Neural cell (in vitro differentiated cells): ENCODE results near the gene SYP. TPM values are rescaled to one million over a fixed set of nuclear protein-coding genes. Genes with fewer than 3 reads are reported as not detected.

ENCODE experiments used
- H2AFZ ChIP-seq: fragments of 200-600, 300-800 bp; sonication (generic), shearing (Covaris generic); 2 replicates; pipeline ENCODE4 v1.6.0; 2014; ENCODE audit warnings: low read depth, mild to moderate bottlenecking, antibody characterized with exemption, low read length, moderate library complexity
- H3F3A ChIP-seq: fragments of 200-600 bp; shearing (Covaris generic); 2 replicates; pipeline ENCODE4 v1.6.1; 2016; ENCODE audit warnings: mild to moderate bottlenecking, moderate library complexity, mixed read lengths, antibody characterized with exemption, low read length; ENCODE audit not compliant: insufficient read depth, poor library complexity, severe bottlenecking
- H3K27ac ChIP-seq: fragments of 200-600, 300-800 bp; sonication (generic), shearing (Covaris generic); 2 replicates; pipeline ENCODE4 v1.5.1; 2014; ENCODE audit warnings: mild to moderate bottlenecking, low read length, moderate library complexity
- H3K27me3 ChIP-seq: fragments of 300-800, 200-600 bp; sonication (generic), shearing (Covaris generic); 2 replicates; pipeline ENCODE4 v1.6.0; 2014; ENCODE audit warnings: mild to moderate bottlenecking, low read depth, low read length, moderate library complexity; ENCODE audit not compliant: insufficient read depth
- H3K36me3 ChIP-seq: fragments of 300-800, 200-600 bp; sonication (generic), shearing (Covaris generic); 2 replicates; pipeline ENCODE4 v1.5.1; 2014; ENCODE audit warnings: mild to moderate bottlenecking, antibody characterized with exemption, low read length, moderate library complexity; ENCODE audit not compliant: insufficient read depth
- H3K4me2 ChIP-seq: fragments of 300-800, 200-600 bp; sonication (generic), shearing (Covaris generic); 2 replicates; pipeline ENCODE4 v1.6.0; 2014; ENCODE audit warnings: mild to moderate bottlenecking, low read length
- H3K4me3 ChIP-seq: fragments of 300-800, 200-600 bp; sonication (generic), shearing (Covaris generic); 2 replicates; pipeline ENCODE4 v1.5.1; 2014; ENCODE audit warnings: mild to moderate bottlenecking, low read length, moderate library complexity
- H3K79me2 ChIP-seq: fragments of 200-600 bp; shearing (Covaris generic); replicated peaks from 2 replicates; pipeline ENCODE4 v1.6.0; 2014; ENCODE audit warnings: mild to moderate bottlenecking, low read length, moderate library complexity; ENCODE audit not compliant: insufficient read depth
- H3K9ac ChIP-seq: fragments of 300-800, 200-600 bp; sonication (generic), shearing (Covaris generic); 2 replicates; pipeline ENCODE4 v1.6.1; 2016; ENCODE audit warnings: mild to moderate bottlenecking, low read length, mixed read lengths
- H3K9me2 ChIP-seq: fragments of 200-600 bp; shearing (Covaris generic); 2 replicates; pipeline ENCODE4 v1.6.1; 2016; ENCODE audit warnings: mild to moderate bottlenecking, low read length, mixed read lengths; ENCODE audit not compliant: insufficient read depth
- H3K9me3 ChIP-seq: fragments of 200-600, 300-800 bp; sonication (generic), shearing (Covaris generic); 2 replicates; pipeline ENCODE4 v1.6.1; 2016; ENCODE audit warnings: mild to moderate bottlenecking, mixed run types, low read length, moderate library complexity, mixed read lengths
- H4K20me1 ChIP-seq: fragments of 200-600 bp; shearing (Covaris generic); 2 replicates; pipeline ENCODE4 v1.6.1; 2016; ENCODE audit warnings: mild to moderate bottlenecking, mixed run types; ENCODE audit not compliant: insufficient read depth
- EP300 ChIP-seq: fragments of 450-650 bp; conservative IDR thresholded peaks from 2 replicates; pipeline ENCODE4 v1.6.1; 2014; ENCODE audit warnings: antibody characterized with exemption, mild to moderate bottlenecking, moderate library complexity; ENCODE audit not compliant: poor library complexity, severe bottlenecking
- EZH2 ChIP-seq: fragments of 200-600, 300-800 bp; shearing (Covaris generic), sonication (generic); IDR thresholded peaks from 2 replicates; pipeline ENCODE4 v1.6.1; 2014; ENCODE audit warnings: antibody characterized with exemption, low read length, borderline replicate concordance, mild to moderate bottlenecking; ENCODE audit not compliant: insufficient read depth, poor library complexity, severe bottlenecking
- MXI1 ChIP-seq: fragments of 450-650 bp; conservative IDR thresholded peaks from 2 replicates; pipeline ENCODE4 v1.6.1; 2014; ENCODE audit warnings: antibody characterized with exemption, mild to moderate bottlenecking; ENCODE audit not compliant: poor library complexity, severe bottlenecking
- POLR2AphosphoS5 ChIP-seq: IDR thresholded peaks from 2 replicates; pipeline ENCODE4 v1.6.1; 2012
- RAD21 ChIP-seq: fragments of 450-650 bp; conservative IDR thresholded peaks from 2 replicates; pipeline ENCODE4 v1.6.1; 2014; ENCODE audit warnings: antibody characterized with exemption, mild to moderate bottlenecking, moderate library complexity
- SMC3 ChIP-seq: fragments of 450-650 bp; conservative IDR thresholded peaks from 2 replicates; pipeline ENCODE4 v1.6.1; 2014; ENCODE audit warnings: antibody characterized with exemption, mild to moderate bottlenecking, moderate library complexity; ENCODE audit not compliant: poor library complexity
- TAF1 ChIP-seq: IDR thresholded peaks from 2 replicates; pipeline ENCODE4 v1.6.1; 2012; ENCODE audit warnings: low read depth
- polyA plus RNA-seq: library from polyadenylated mRNA; depleted of rRNA; stranded (reverse); fragments of >200 nt; gene quantifications from 2 replicates; pipeline ENCODE4 v1.2.3, GENCODE V29; 2014
- TF ChIP-seq, protein P1 (sequence below): IDR thresholded peaks from 2 replicates; pipeline ENCODE4 v1.6.1; 2012; ENCODE audit warnings: borderline replicate concordance
- TF ChIP-seq, protein P2 (sequence below): fragments of 450-650 bp; IDR thresholded peaks from 2 replicates; pipeline ENCODE4 v1.5.1; 2014; ENCODE audit warnings: antibody characterized with exemption, mild to moderate bottlenecking, moderate library complexity; ENCODE audit not compliant: poor library complexity, severe bottlenecking

Gene SYP
- polyA plus RNA-seq, 1 donor from 2014 or later, result 240 TPM

DNA sequence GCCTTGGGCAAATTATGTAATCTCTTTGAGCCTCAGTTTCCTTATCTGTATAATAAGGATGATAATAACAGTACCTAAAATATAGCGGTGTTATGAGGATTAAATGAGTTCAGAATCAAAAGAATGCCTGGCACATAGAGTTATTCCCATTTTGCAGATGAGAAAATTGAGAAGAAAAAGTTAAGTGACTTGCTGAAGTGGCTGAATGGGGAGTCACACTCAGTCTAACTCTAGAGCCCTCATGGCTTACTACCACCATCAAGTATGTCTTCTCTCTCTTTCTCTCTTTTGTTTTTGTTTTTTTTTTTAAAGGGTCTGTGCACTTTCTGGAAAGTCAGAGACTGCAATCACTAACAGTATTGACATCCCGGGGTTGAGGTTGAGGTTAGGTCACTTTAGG, 32.5 kb upstream of the SYP start:
- TF ChIP-seq EZH2 (no peak), MXI1 (no peak), RAD21 (no peak), POLR2AphosphoS5 (no peak), EP300 (no peak)
- no peaks in the 10 kb centered on the region for H4K20me1 ChIP-seq
- no peaks in the 10 kb centered on the region for H3K27me3 ChIP-seq
- no peaks in the 10 kb centered on the region for H3K79me2 ChIP-seq
- H3K9ac ChIP-seq, result no peak overlapping the region
- no peaks in the 10 kb centered on the region for H3K9me2 ChIP-seq
- H2AFZ ChIP-seq, result no peak overlapping the region
- H3F3A ChIP-seq, result no peaks in the 10 kb centered on the region
- H3K4me2 ChIP-seq, result no peak overlapping the region
- no peak overlapping the region for H3K4me3 ChIP-seq
- no peak overlapping the region for H3K27ac ChIP-seq
- no peaks in the 10 kb centered on the region for H3K9me3 ChIP-seq
- H3K36me3 ChIP-seq, result no peaks in the 10 kb centered on the region

DNA sequence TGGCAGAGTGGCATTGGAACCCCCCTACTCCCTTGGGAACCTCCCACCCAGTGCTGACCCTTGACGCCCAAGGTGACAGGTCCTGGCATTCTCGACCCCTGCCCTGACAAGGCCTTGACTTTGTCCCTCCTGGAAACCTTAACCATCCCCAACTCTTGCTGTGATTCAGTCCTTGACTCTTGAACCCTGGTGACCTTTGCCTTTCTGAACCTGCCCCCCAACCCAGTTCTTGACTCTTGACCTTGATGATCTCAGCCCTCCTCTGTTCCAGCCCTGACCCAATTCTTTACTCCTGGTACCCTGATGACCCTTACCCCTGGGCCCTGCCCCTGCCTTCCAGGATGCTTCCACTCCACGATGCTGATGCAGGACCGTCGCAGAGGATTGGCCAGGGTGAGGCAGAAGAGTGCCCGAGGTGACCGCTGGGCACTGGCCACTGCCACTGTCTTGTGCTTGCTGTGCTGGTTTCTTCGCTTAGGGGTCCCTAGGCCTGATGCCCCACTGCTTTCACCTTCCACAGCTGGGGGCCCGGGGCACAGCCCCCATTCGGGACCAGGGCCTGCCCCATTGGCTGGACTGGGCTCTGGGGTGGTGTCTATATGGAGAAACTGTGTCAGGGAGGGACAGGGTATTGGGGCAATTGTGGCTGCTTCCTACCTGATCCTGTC, 31.5 kb upstream of the SYP start:
- Histone ChIP-seq H3K79me2 (no peaks in the 10 kb centered on the region), H4K20me1 (no peaks in the 10 kb centered on the region), H3K9ac (no peak overlapping the region), H3K27me3 (no peaks in the 10 kb centered on the region), H2AFZ (no peak overlapping the region), H3K4me2 (no peak overlapping the region), H3K36me3 (no peaks in the 10 kb centered on the region), H3K4me3 (no peak overlapping the region), H3K9me2 (no peaks in the 10 kb centered on the region), H3K27ac (no peak overlapping the region), H3K9me3 (no peaks in the 10 kb centered on the region), H3F3A (no peaks in the 10 kb centered on the region)
- TF ChIP-seq EP300, result no peak
- TF ChIP-seq MXI1, result no peak
- TF ChIP-seq TAF1, result no peak
- no peak for TF ChIP-seq SMC3
- no peak for TF ChIP-seq EZH2
- no peak for TF ChIP-seq POLR2AphosphoS5
- TF ChIP-seq RAD21, result no peak
- TF ChIP-seq, protein P1, sequence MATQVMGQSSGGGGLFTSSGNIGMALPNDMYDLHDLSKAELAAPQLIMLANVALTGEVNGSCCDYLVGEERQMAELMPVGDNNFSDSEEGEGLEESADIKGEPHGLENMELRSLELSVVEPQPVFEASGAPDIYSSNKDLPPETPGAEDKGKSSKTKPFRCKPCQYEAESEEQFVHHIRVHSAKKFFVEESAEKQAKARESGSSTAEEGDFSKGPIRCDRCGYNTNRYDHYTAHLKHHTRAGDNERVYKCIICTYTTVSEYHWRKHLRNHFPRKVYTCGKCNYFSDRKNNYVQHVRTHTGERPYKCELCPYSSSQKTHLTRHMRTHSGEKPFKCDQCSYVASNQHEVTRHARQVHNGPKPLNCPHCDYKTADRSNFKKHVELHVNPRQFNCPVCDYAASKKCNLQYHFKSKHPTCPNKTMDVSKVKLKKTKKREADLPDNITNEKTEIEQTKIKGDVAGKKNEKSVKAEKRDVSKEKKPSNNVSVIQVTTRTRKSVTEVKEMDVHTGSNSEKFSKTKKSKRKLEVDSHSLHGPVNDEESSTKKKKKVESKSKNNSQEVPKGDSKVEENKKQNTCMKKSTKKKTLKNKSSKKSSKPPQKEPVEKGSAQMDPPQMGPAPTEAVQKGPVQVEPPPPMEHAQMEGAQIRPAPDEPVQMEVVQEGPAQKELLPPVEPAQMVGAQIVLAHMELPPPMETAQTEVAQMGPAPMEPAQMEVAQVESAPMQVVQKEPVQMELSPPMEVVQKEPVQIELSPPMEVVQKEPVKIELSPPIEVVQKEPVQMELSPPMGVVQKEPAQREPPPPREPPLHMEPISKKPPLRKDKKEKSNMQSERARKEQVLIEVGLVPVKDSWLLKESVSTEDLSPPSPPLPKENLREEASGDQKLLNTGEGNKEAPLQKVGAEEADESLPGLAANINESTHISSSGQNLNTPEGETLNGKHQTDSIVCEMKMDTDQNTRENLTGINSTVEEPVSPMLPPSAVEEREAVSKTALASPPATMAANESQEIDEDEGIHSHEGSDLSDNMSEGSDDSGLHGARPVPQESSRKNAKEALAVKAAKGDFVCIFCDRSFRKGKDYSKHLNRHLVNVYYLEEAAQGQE, result no peak
- TF ChIP-seq, protein P2, sequence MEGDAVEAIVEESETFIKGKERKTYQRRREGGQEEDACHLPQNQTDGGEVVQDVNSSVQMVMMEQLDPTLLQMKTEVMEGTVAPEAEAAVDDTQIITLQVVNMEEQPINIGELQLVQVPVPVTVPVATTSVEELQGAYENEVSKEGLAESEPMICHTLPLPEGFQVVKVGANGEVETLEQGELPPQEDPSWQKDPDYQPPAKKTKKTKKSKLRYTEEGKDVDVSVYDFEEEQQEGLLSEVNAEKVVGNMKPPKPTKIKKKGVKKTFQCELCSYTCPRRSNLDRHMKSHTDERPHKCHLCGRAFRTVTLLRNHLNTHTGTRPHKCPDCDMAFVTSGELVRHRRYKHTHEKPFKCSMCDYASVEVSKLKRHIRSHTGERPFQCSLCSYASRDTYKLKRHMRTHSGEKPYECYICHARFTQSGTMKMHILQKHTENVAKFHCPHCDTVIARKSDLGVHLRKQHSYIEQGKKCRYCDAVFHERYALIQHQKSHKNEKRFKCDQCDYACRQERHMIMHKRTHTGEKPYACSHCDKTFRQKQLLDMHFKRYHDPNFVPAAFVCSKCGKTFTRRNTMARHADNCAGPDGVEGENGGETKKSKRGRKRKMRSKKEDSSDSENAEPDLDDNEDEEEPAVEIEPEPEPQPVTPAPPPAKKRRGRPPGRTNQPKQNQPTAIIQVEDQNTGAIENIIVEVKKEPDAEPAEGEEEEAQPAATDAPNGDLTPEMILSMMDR, result no peak
